Thymus (tissue), 11 donors: ENCODE measurements around the gene CEP192. TPM values are rescaled to one million over a fixed set of nuclear protein-coding genes. Genes with fewer than 3 reads are reported as not detected.

Experiments
- DNase-seq, 9 donors: peaks; one replicate each; pipeline ENCODE4 v3.0.0-alpha.2; 2013; ENCODE audit warnings: low spot score in 9 of 9, low read depth in 6 of 9, missing footprints in 1 of 9
- H3K27ac ChIP-seq, 2 donors: one replicate each; pipeline ENCODE4 v1.5.1; 2013; ENCODE audit warnings: control low read depth in 1 of 2, low read depth in 1 of 2, low read length in 1 of 2, mild to moderate bottlenecking in 1 of 2, moderate library complexity in 1 of 2
- H3K27me3 ChIP-seq, 2 donors: one replicate each; pipeline ENCODE4 v1.5.1; 2013; ENCODE audit warnings: low read length in 1 of 2; ENCODE audit not compliant: control insufficient read depth in 2 of 2, insufficient read depth in 1 of 2
- H3K36me3 ChIP-seq, 2 donors: one replicate each; pipeline ENCODE4 v1.5.1; 2013; ENCODE audit warnings: low read length in 1 of 2, mild to moderate bottlenecking in 1 of 2, moderate library complexity in 1 of 2; ENCODE audit not compliant: control insufficient read depth in 2 of 2, insufficient read depth in 2 of 2
- H3K4me1 ChIP-seq, 2 donors: one replicate each; pipeline ENCODE4 v1.5.1; 2013; ENCODE audit warnings: low read length in 2 of 2; ENCODE audit not compliant: control insufficient read depth in 2 of 2, insufficient read depth in 2 of 2
- H3K4me3 ChIP-seq, 2 donors: one replicate each; pipeline ENCODE4 v1.5.1; 2013; ENCODE audit warnings: low read length in 2 of 2, control low read depth in 1 of 2, mild to moderate bottlenecking in 1 of 2
- H3K9me3 ChIP-seq, 2 donors: one replicate each; pipeline ENCODE4 v1.5.1; 2013; ENCODE audit warnings: low read length in 1 of 2, mild to moderate bottlenecking in 1 of 2; ENCODE audit not compliant: control insufficient read depth in 2 of 2, insufficient read depth in 1 of 2
- WGBS: extraction: QIAGEN DNeasy Blood & Tissue Kit; methylation state at CpG from one replicate; pipeline ENCODE4 v1.1.7; 2013; 5-methylcytosine and 5-hydroxymethylcytosine counted together
- polyA plus RNA-seq: library from polyadenylated mRNA; stranded (reverse); fragments of 200-250 nt; gene quantifications from one replicate; pipeline ENCODE4 v1.2.3, GENCODE V29; 2013
- total RNA-seq: library from RNA; stranded (reverse); fragments of 120-200 nt; gene quantifications from one replicate; pipeline ENCODE4 v1.2.4, GENCODE V29; 2013
- donor health status: healthy.

The CEP192 gene
- total and polyA plus RNA-seq, 2 donors, result 38.9 to 43.5 TPM

GRCh38 chr18:13014818-13015217, 23.7 kb downstream of the CEP192 start:
- no peak overlapping the region for H3K27ac ChIP-seq
- 90% methylated on average over 4 of the region's 4 CpGs for WGBS
- H3K4me1 ChIP-seq, result no peaks in the 10 kb centered on the region
- H3K36me3 ChIP-seq, result peaks cover 41 to 74% of the 10 kb centered on the region in 2 donors
- H3K27me3 ChIP-seq, result no peaks in the 10 kb centered on the region
- H3K9me3 ChIP-seq, result no peaks in the 10 kb centered on the region
- no peak overlapping the region for H3K4me3 ChIP-seq
- DNase-seq, result no peak

GRCh38 chr18:13017247-13017875, 26.2 kb downstream of the CEP192 start:
- peaks cover 37 to 71% of the 10 kb centered on the region in 2 donors for H3K36me3 ChIP-seq
- no peaks in the 10 kb centered on the region for H3K9me3 ChIP-seq
- no peak for DNase-seq
- no peaks in the 10 kb centered on the region for H3K4me1 ChIP-seq
- no peaks in the 10 kb centered on the region for H3K27me3 ChIP-seq
- 98% methylated on average over 2 of the region's 2 CpGs for WGBS
- H3K4me3 ChIP-seq, result no peak overlapping the region
- H3K27ac ChIP-seq, result no peak overlapping the region

GRCh38 chr18:13018374-13018773, 27.2 kb downstream of the CEP192 start:
- H3K27ac ChIP-seq, result no peak overlapping the region
- 96% methylated on average over 2 of the region's 2 CpGs for WGBS
- H3K4me3 ChIP-seq, result no peak overlapping the region
- H3K27me3 ChIP-seq, result no peaks in the 10 kb centered on the region
- H3K9me3 ChIP-seq, result no peaks in the 10 kb centered on the region
- no peak for DNase-seq
- peaks cover 33 to 62% of the 10 kb centered on the region in 2 donors for H3K36me3 ChIP-seq
- no peaks in the 10 kb centered on the region for H3K4me1 ChIP-seq

GRCh38 chr18:13019301-13019700, 28.1 kb downstream of the CEP192 start:
- H3K4me3 ChIP-seq, result no peak overlapping the region
- no peak for DNase-seq
- H3K4me1 ChIP-seq, result no peaks in the 10 kb centered on the region
- H3K36me3 ChIP-seq, result peaks cover 24 to 58% of the 10 kb centered on the region in 2 donors
- H3K27ac ChIP-seq, result no peak overlapping the region
- no peaks in the 10 kb centered on the region for H3K9me3 ChIP-seq
- H3K27me3 ChIP-seq, result no peaks in the 10 kb centered on the region
- WGBS, result 94% methylated on average over 3 of the region's 3 CpGs

- Histone ChIP-seq H3K4me3 (no peak overlapping the region), H3K9me3 (no peaks in the 10 kb centered on the region), H3K27me3 (no peaks in the 10 kb centered on the region), H3K27ac (no peak overlapping the region), H3K4me1 (no peaks in the 10 kb centered on the region), H3K36me3 (peaks cover 15 to 46% of the 10 kb centered on the region in 2 donors)
- no peak for DNase-seq
Measured at GRCh38 chr18:13022644-13023043, 31.5 kb downstream of the CEP192 start.

- H3K27me3 ChIP-seq, result no peaks in the 10 kb centered on the region
- H3K4me3 ChIP-seq, result no peak overlapping the region
- H3K4me1 ChIP-seq, result no peaks in the 10 kb centered on the region
- no peak overlapping the region for H3K27ac ChIP-seq
- DNase-seq, result no peak
- no peaks in the 10 kb centered on the region for H3K9me3 ChIP-seq
- peaks cover 24 to 54% of the 10 kb centered on the region in 2 donors for H3K36me3 ChIP-seq
- 100% methylated on average over 2 of the region's 2 CpGs for WGBS
Measured at GRCh38 chr18:13025233-13025632, 34.1 kb downstream of the CEP192 start.

GRCh38 chr18:13026583-13027270, 35.6 kb downstream of the CEP192 start:
- H3K9me3 ChIP-seq, result no peaks in the 10 kb centered on the region
- over 99% methylated on average over 3 of the region's 3 CpGs for WGBS
- no peak for DNase-seq
- no peaks in the 10 kb centered on the region for H3K27me3 ChIP-seq
- H3K4me3 ChIP-seq, result no peak overlapping the region
- no peak overlapping the region for H3K27ac ChIP-seq
- peaks cover 34 to 60% of the 10 kb centered on the region in 2 donors for H3K36me3 ChIP-seq
- no peaks in the 10 kb centered on the region for H3K4me1 ChIP-seq

- no peak for DNase-seq
- H3K4me3 ChIP-seq, result no peak overlapping the region
- no peaks in the 10 kb centered on the region for H3K4me1 ChIP-seq
- H3K27ac ChIP-seq, result no peak overlapping the region
- peaks cover 48 to 75% of the 10 kb centered on the region in 2 donors for H3K36me3 ChIP-seq
- H3K27me3 ChIP-seq, result no peaks in the 10 kb centered on the region
- H3K9me3 ChIP-seq, result no peaks in the 10 kb centered on the region
- WGBS, result 98% methylated on average over 2 of the region's 2 CpGs
Measured at GRCh38 chr18:13028869-13029268, 37.7 kb downstream of the CEP192 start.

GRCh38 chr18:13032173-13032572, 41.0 kb downstream of the CEP192 start:
- H3K36me3 ChIP-seq, result peaks cover 55 to 79% of the 10 kb centered on the region in 2 donors
- H3K4me1 ChIP-seq, result no peaks in the 10 kb centered on the region
- H3K9me3 ChIP-seq, result no peaks in the 10 kb centered on the region
- H3K27ac ChIP-seq, result no peak overlapping the region
- H3K4me3 ChIP-seq, result no peak overlapping the region
- no peak for DNase-seq
- 96% methylated on average over 5 of the region's 5 CpGs for WGBS
- H3K27me3 ChIP-seq, result no peaks in the 10 kb centered on the region
